Esophagus squamous epithelium (tissue), 4 donors: Measurements from ENCODE around the gene BCL6.

Experiments
- POLR2A ChIP-seq, 4 donors: fragments of 450-650 bp; IDR thresholded peaks; one replicate each; pipeline ENCODE4 v1.6.1; 2017; ENCODE audit warnings: antibody characterized with exemption in 4 of 4, mild to moderate bottlenecking in 4 of 4, moderate library complexity in 3 of 4
- TF ChIP-seq, protein P1 (sequence below), 6 experiments: fragments of 450-650 bp in 4 of 6; fragments of 200-600 bp in 2 of 6; sonication (generic) in 2 of 6; IDR thresholded peaks; one replicate each; pipeline ENCODE4 v1.5.1; 2016 to 2019; ENCODE audit warnings: antibody characterized with exemption in 6 of 6, mild to moderate bottlenecking in 4 of 6, moderate library complexity in 4 of 6

DNA sequence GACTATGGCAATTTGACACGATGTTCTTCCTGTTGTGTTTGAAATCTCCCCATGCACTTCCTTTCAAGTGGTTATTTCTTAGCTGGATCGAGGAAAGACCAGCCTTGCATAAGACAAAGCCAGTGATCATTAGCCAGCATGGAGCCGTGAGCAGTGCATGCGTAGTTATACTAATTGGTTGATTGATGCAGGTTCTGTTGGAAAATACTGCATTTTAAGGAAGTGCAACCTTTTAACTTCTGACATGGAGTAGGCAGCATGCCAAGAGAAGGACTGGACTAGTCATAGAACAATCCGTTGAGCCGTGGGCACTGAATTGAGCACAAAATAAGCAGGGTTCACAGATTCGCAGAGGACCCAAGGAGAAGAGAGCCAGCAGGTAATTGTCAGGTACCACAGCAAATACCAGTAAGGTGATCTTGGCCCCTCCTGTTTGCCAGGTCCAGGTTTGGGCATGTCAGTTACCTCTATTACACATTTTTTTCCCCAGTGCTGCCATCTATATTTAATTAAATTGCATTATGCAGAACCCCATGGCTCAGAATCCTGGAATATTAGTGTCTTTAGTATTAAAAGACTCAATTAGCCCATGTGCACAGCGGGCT is 29.0 kb upstream of the BCL6 start:
- no peak for TF ChIP-seq POLR2A (IDR thresholded peaks at IDR 0.05)
- TF ChIP-seq, protein P1, sequence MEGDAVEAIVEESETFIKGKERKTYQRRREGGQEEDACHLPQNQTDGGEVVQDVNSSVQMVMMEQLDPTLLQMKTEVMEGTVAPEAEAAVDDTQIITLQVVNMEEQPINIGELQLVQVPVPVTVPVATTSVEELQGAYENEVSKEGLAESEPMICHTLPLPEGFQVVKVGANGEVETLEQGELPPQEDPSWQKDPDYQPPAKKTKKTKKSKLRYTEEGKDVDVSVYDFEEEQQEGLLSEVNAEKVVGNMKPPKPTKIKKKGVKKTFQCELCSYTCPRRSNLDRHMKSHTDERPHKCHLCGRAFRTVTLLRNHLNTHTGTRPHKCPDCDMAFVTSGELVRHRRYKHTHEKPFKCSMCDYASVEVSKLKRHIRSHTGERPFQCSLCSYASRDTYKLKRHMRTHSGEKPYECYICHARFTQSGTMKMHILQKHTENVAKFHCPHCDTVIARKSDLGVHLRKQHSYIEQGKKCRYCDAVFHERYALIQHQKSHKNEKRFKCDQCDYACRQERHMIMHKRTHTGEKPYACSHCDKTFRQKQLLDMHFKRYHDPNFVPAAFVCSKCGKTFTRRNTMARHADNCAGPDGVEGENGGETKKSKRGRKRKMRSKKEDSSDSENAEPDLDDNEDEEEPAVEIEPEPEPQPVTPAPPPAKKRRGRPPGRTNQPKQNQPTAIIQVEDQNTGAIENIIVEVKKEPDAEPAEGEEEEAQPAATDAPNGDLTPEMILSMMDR (IDR thresholded peaks at IDR 0.05): no peak
